ENCODE results near the gene MRTFB. TPM values are rescaled to one million over a fixed set of nuclear protein-coding genes. Genes with fewer than 3 reads are reported as not detected.

MRTFB gene
- total and polyA plus RNA-seq, 2 experiments from 2014 or later: 13.9 to 22.2 TPM

- Histone ChIP-seq H3K27ac (ENCODE audit: low read depth) (no peak overlapping the region), H4K20me1 (replicated peaks; ENCODE audit: insufficient read depth) (no peaks in the 10 kb centered on the region; the same call in 1 of the 2 replicates), H3K4me3 (no peak overlapping the region), H2AFZ (no peak overlapping the region), H3K4me2 (no peak overlapping the region), H3F3A (replicated peaks; ENCODE audit: low read depth) (no peaks in the 10 kb centered on the region), H3K79me2 (replicated peaks; ENCODE audit: insufficient read depth) (peaks cover 43% of the 10 kb centered on the region), H3K27me3 (ENCODE audit: insufficient read depth) (no peaks in the 10 kb centered on the region), H3K36me3 (ENCODE audit: insufficient read depth) (no peaks in the 10 kb centered on the region), H3K9me2 (ENCODE audit: insufficient read depth) (0 out of 2 replicates have a peak, but pooled peaks cover 3% of the 10 kb centered on the region), H3K4me1 (ENCODE audit: insufficient read depth) (peaks cover 13% of the 10 kb centered on the region)
- Mint-ChIP-seq H3K4me3 (no peak overlapping the region), H3K36me3 (ENCODE audit: low read depth) (no peaks in the 10 kb centered on the region), H3K4me1 (peaks cover 17% of the 10 kb centered on the region), H3K27ac (no peak overlapping the region), H3K9me3 (no peaks in the 10 kb centered on the region; the same call in 2 of the 3 replicates), H3K27me3 (ENCODE audit: insufficient read depth, low read depth, poor library complexity) (no peaks in the 10 kb centered on the region)
- no peak for ATAC-seq
- no peak for DNase-seq (ENCODE audit: low spot score)
- no peak for TF ChIP-seq POLR2AphosphoS5 (IDR thresholded peaks at IDR 0.05; ENCODE audit: low read depth)
- TF ChIP-seq REST (IDR thresholded peaks at IDR 0.05; ENCODE audit: unreplicated experiment): no peak
- no peak for TF ChIP-seq EZH2phosphoT487 (IDR thresholded peaks at IDR 0.05; ENCODE audit: unreplicated experiment)
- no peak for TF ChIP-seq JUNB (IDR thresholded peaks at IDR 0.05; ENCODE audit: unreplicated experiment)
- TF ChIP-seq ZNF331 (CRISPR knock-in tag; IDR thresholded peaks at IDR 0.05; ENCODE audit: low read depth): no peak
- no peak for TF ChIP-seq EZH2 (IDR thresholded peaks at IDR 0.05; ENCODE audit: low read depth, unreplicated experiment)
Measured at GRCh38 chr16:14129502-14129901, 58.4 kb downstream of the MRTFB start.

- H4K20me1 ChIP-seq (replicated peaks; ENCODE audit: insufficient read depth): no peaks in the 10 kb centered on the region; the same call in 1 of the 2 replicates
- ATAC-seq (no peak), DNase-seq (ENCODE audit: low spot score) (no peak)
- Mint-ChIP-seq H3K4me3 (no peak overlapping the region), H3K4me1 (no peaks in the 10 kb centered on the region), H3K27ac (no peak overlapping the region), H3K36me3 (ENCODE audit: low read depth) (no peaks in the 10 kb centered on the region), H3K27me3 (ENCODE audit: insufficient read depth, low read depth, poor library complexity) (no peaks in the 10 kb centered on the region), H3K9me3 (no peaks in the 10 kb centered on the region; the same call in 2 of the 3 replicates)
- H3K27ac ChIP-seq (ENCODE audit: low read depth): no peak overlapping the region
- 0 out of 2 replicates have a peak, but pooled peaks cover 3% of the 10 kb centered on the region for H3K9me2 ChIP-seq (ENCODE audit: insufficient read depth)
- peaks cover 25% of the 10 kb centered on the region for H3K79me2 ChIP-seq (replicated peaks; ENCODE audit: insufficient read depth)
- no peak for TF ChIP-seq ETS1 (IDR thresholded peaks at IDR 0.05)
- no peak for TF ChIP-seq NANOG (IDR thresholded peaks at IDR 0.05; ENCODE audit: borderline replicate concordance)
- TF ChIP-seq JUNB (IDR thresholded peaks at IDR 0.05; ENCODE audit: unreplicated experiment): no peak
- TF ChIP-seq REST (IDR thresholded peaks at IDR 0.05; ENCODE audit: unreplicated experiment): no peak
- H3K27me3 ChIP-seq (ENCODE audit: insufficient read depth): no peaks in the 10 kb centered on the region
- no peaks in the 10 kb centered on the region for H3K36me3 ChIP-seq (ENCODE audit: insufficient read depth)
- no peak overlapping the region for H3K4me3 ChIP-seq
- H3K4me2 ChIP-seq: no peak overlapping the region
- H3K4me1 ChIP-seq (ENCODE audit: insufficient read depth): no peaks in the 10 kb centered on the region
- no peaks in the 10 kb centered on the region for H3F3A ChIP-seq (replicated peaks; ENCODE audit: low read depth)
- H2AFZ ChIP-seq: no peak overlapping the region
Measured at GRCh38 chr16:14131774-14132695, 60.9 kb downstream of the MRTFB start.
